ENCODE data around the gene YTHDF1. TPM values are rescaled to one million over a fixed set of nuclear protein-coding genes. Genes with fewer than 3 reads are reported as not detected.
"Not testable (repeated sequence)": the region's sequence is repeated elsewhere in the genome, so short reads cannot be mapped to it uniquely, and the experiment has no call there.

YTHDF1 gene
- total and polyA plus RNA-seq, 2 experiments from 2014 or later = 29.5 to 40.0 TPM

DNA sequence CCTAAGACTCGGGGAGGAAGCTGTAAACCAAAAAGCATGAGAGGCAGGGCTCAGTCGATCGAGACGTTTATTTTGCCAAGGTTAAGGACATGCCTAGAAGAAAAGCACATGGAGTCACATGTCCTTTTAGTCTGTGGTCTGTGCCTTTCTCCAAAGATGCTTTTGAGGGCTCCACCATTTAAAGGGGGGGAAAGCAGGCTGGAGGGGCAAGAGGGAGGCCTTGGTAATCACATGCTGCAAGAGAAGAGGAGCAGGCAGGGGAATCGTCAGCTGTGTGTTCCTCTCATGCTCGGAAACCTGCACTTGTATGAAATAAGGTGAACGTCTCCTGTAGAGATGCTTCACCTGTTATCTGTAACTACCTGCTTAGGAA is 9.1 kb upstream of the YTHDF1 start:
- Histone ChIP-seq H3K27me3 (peaks cover 25% of the 10 kb centered on the region), H3K9me3 (ENCODE audit: low read depth) (no peaks in the 10 kb centered on the region), H3K4me3 (no peak overlapping the region), H3K27ac (no peak overlapping the region), H3K36me3 (no peaks in the 10 kb centered on the region), H3K4me1 (ENCODE audit: low read depth) (no peaks in the 10 kb centered on the region)
- TF ChIP-seq, protein P1, sequence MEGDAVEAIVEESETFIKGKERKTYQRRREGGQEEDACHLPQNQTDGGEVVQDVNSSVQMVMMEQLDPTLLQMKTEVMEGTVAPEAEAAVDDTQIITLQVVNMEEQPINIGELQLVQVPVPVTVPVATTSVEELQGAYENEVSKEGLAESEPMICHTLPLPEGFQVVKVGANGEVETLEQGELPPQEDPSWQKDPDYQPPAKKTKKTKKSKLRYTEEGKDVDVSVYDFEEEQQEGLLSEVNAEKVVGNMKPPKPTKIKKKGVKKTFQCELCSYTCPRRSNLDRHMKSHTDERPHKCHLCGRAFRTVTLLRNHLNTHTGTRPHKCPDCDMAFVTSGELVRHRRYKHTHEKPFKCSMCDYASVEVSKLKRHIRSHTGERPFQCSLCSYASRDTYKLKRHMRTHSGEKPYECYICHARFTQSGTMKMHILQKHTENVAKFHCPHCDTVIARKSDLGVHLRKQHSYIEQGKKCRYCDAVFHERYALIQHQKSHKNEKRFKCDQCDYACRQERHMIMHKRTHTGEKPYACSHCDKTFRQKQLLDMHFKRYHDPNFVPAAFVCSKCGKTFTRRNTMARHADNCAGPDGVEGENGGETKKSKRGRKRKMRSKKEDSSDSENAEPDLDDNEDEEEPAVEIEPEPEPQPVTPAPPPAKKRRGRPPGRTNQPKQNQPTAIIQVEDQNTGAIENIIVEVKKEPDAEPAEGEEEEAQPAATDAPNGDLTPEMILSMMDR (IDR thresholded peaks at IDR 0.05; ENCODE audit: low read depth, low read length) = no peak
- no peak for DNase-seq (ENCODE audit: low read depth in 1 of 2, low spot score in 1 of 2)

DNA sequence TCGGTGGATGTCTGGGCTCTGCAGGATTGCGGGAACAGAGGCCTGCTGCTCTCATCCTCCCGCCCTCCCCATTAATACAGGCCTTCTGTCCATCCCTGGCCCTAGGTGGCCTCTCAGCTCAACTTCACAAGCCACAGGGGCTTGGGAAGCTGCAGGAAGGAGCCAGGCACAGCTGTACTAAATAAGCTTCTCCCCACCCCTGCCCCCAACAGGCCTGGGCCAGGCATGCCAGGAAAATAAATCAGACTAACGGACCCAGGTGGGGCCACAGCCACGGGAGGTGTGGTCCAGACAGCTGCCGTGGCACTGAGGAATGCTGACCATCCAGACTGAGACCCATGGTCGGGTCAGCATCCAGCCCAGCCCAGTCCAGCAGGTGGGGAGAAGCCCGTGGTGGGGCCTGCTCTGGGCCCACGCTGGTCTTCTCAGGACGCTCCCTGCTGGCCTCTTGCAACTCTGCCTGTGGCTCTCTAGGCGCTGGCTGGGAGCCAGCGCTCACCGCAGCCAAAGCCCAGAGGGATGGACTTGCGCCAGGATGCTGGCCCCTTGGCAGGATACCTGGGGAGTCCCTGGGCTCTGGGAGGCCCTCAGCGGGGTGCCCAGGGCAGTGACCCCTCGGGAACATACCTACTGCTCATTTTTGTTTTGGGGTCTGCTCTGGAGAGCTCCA is 8.6 kb upstream of the YTHDF1 start:
- H3K36me3 ChIP-seq = no peaks in the 10 kb centered on the region
- H3K4me1 ChIP-seq (ENCODE audit: low read depth) = no peaks in the 10 kb centered on the region
- TF ChIP-seq, protein P1 (IDR thresholded peaks at IDR 0.05; ENCODE audit: low read depth, low read length) = peak; percentile 52
- H3K27ac ChIP-seq = no peak overlapping the region
- no peaks in the 10 kb centered on the region for H3K9me3 ChIP-seq (ENCODE audit: low read depth)
- no peak overlapping the region for H3K4me3 ChIP-seq
- H3K27me3 ChIP-seq = peaks cover 31% of the 10 kb centered on the region
- DNase-seq (ENCODE audit: low read depth in 1 of 2, low spot score in 1 of 2) = peak; percentile 35 to 77

DNA sequence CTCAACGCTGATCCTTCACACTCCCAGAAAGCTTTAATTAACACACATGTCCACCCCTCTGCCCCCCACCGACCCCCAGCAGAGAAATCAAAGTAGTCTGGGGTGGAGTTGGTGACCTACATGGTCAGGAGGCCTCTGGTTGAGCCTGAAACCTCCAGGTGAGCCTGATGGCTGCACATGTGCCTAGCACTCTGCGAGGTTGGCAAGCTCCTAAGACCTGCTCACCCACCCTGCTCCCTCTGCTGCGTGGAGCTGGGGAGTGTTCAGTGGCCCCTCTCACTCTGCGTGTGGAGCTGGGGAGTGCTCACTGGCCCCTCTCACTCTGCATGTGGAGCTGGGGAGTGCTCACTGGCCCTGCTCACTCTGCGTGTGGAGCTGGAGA is 7.9 kb upstream of the YTHDF1 start:
- TF ChIP-seq, protein P1 (IDR thresholded peaks at IDR 0.05; ENCODE audit: low read depth, low read length) = no peak
- no peak overlapping the region for H3K4me3 ChIP-seq
- DNase-seq (ENCODE audit: low read depth in 1 of 2, low spot score in 1 of 2) = no peak
- no peaks in the 10 kb centered on the region for H3K36me3 ChIP-seq
- H3K27me3 ChIP-seq = peaks cover 36% of the 10 kb centered on the region
- H3K9me3 ChIP-seq (ENCODE audit: low read depth) = no peaks in the 10 kb centered on the region
- no peaks in the 10 kb centered on the region for H3K4me1 ChIP-seq (ENCODE audit: low read depth)
- H3K27ac ChIP-seq = no peak overlapping the region

DNA sequence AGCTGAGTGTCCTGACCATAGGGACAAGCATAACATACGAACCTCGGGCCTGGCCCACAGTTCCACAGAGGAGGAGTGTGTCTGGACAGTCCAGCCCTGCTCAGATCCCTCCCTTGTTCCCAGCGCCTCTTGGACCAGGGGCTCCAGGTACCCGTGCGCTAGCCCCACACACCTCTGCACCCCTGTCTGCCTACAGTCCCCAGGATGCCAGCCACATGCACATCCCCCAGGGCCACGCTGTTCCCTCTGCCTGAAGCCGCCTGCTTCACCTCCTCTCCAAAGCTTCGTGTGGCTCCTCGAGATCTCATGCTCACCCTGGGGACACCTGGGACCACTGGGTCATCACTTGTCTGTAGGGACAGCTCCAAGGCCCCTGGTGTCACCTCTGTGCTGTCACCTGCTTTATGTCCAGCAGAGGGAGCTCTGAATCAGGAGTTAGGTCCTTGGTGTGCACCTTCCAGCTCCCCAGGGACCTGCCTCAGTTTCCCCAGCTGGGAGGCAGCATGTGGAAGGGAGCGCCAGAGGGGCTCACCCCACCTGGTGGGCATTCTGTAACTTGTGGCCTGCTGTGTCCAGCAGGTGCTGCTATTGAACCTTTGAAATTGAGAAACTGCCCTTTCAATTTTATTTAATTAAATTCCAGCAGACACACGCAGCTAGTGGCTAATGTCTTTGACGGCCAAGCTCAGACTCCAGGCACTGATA is 7.3 kb upstream of the YTHDF1 start:
- Histone ChIP-seq H3K9me3 (ENCODE audit: low read depth) (no peaks in the 10 kb centered on the region), H3K27me3 (peaks cover 37% of the 10 kb centered on the region), H3K4me1 (ENCODE audit: low read depth) (no peaks in the 10 kb centered on the region), H3K36me3 (no peaks in the 10 kb centered on the region), H3K27ac (no peak overlapping the region), H3K4me3 (no peak overlapping the region)
- TF ChIP-seq, protein P1 (IDR thresholded peaks at IDR 0.05; ENCODE audit: low read depth, low read length) = peak; percentile 80
- DNase-seq (ENCODE audit: low read depth in 1 of 2, low spot score in 1 of 2) = peak; percentile 43 to 62

DNA sequence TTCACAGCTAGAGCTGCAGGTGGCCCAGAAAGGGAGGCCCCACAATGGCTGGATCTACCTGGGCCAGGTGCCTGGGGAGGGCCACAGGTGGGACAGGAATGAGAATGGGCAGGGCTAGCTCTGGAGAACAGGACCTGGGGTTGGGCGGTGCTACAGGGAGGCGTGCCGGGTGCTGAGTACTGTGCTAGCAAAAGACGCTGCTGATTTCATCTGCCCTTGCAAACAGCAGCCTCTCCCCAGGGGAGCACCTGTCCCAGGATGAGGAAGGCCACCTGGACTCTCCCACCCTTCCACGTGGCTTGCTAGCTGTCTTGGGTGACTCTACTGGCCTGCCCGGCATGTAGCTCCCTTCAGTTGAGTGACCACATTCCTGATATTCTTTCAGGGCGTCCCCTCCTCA is 6.6 kb upstream of the YTHDF1 start:
- Histone ChIP-seq H3K4me3 (no peak overlapping the region), H3K27ac (no peak overlapping the region), H3K4me1 (ENCODE audit: low read depth) (no peaks in the 10 kb centered on the region), H3K36me3 (no peaks in the 10 kb centered on the region), H3K9me3 (ENCODE audit: low read depth) (no peaks in the 10 kb centered on the region), H3K27me3 (peaks cover 37% of the 10 kb centered on the region)
- TF ChIP-seq, protein P1 (IDR thresholded peaks at IDR 0.05; ENCODE audit: low read depth, low read length) = no peak
- DNase-seq (ENCODE audit: low read depth in 1 of 2, low spot score in 1 of 2) = no peak

DNA sequence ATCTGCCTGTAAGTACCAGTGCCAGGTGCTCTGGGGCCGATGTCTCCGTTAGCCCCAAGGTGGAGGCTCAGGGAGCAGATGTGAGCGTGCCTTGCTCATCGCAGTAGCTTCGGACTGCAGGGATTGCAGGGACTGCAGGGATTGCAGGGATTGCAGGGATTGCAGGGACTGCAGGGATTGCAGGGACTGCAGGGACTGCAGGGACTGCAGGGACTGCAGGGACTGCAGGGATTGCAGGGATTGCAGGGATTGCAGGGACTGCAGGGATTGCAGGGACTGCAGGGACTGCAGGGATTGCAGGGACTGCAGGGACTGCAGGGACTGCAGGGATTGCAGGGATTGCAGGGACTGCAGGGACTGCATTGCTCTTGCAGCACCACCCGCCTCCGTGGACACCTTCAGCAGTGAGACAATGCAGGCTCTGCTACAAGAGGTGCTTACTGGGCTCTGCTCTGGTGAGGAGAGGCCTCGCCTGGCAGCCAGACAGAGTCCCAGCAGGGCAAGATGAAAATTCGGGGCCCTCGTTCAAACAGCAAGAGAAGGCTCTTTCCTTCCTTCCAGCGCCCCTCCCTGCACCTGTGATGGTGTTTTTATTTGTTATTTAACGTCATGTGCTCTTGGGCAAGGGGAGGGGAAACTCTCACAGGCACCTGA is 5.6 kb upstream of the YTHDF1 start:
- H3K27ac ChIP-seq; DNase-seq (ENCODE audit: low read depth in 1 of 2, low spot score in 1 of 2); H3K4me3 ChIP-seq; H3K9me3 ChIP-seq (ENCODE audit: low read depth); H3K36me3 ChIP-seq; H3K4me1 ChIP-seq (ENCODE audit: low read depth): not testable (repeated sequence)
- peaks cover 37% of the 10 kb centered on the region for H3K27me3 ChIP-seq
